CD4-positive, alpha-beta T cell treated with Interleukin-17A for 4 hours (primary cell): ENCODE data around the gene CDKAL1.
"Not testable (repeated sequence)": the region's sequence is repeated elsewhere in the genome, so short reads cannot be mapped to it uniquely, and the experiment has no call there.

ENCODE experiments used
- DNase-seq: peaks from one replicate; pipeline ENCODE4 v3.0.0-alpha.2; 2020; ENCODE audit warnings: mixed read lengths

Gene CDKAL1

GRCh38 chr6:20712011-20712410 lies 177.8 kb downstream of the CDKAL1 start:
- no peak for DNase-seq

- DNase-seq: no peak
Measured at GRCh38 chr6:20715135-20715806, 181.0 kb downstream of the CDKAL1 start.

- DNase-seq: no peak
Measured at GRCh38 chr6:20716865-20717264, 182.6 kb downstream of the CDKAL1 start.

GRCh38 chr6:20717743-20718142 lies 183.5 kb downstream of the CDKAL1 start:
- DNase-seq: no peak

- no peak for DNase-seq
Measured at GRCh38 chr6:20718705-20719653, 184.7 kb downstream of the CDKAL1 start.

GRCh38 chr6:20719980-20720379 lies 185.7 kb downstream of the CDKAL1 start:
- DNase-seq: no peak

GRCh38 chr6:20721121-20721520 lies 186.9 kb downstream of the CDKAL1 start:
- DNase-seq: not testable (repeated sequence)

- DNase-seq: no peak
Measured at GRCh38 chr6:20722455-20722854, 188.2 kb downstream of the CDKAL1 start.

- DNase-seq: no peak
Measured at GRCh38 chr6:20723236-20723635, 189.0 kb downstream of the CDKAL1 start.

GRCh38 chr6:20724443-20725190 lies 190.4 kb downstream of the CDKAL1 start:
- no peak for DNase-seq

- DNase-seq: not testable (repeated sequence)
Measured at GRCh38 chr6:20725235-20725634, 191.0 kb downstream of the CDKAL1 start.

- DNase-seq: no peak
Measured at GRCh38 chr6:20729086-20729485, 194.8 kb downstream of the CDKAL1 start.

- DNase-seq: not testable (repeated sequence)
Measured at GRCh38 chr6:20732362-20732761, 198.1 kb downstream of the CDKAL1 start.

- DNase-seq: no peak
Measured at GRCh38 chr6:20732896-20733295, 198.6 kb downstream of the CDKAL1 start.

GRCh38 chr6:20737912-20738311 lies 203.7 kb downstream of the CDKAL1 start:
- no peak for DNase-seq

GRCh38 chr6:20740088-20740487 lies 205.8 kb downstream of the CDKAL1 start:
- no peak for DNase-seq

GRCh38 chr6:20740727-20741126 lies 206.5 kb downstream of the CDKAL1 start:
- no peak for DNase-seq

- DNase-seq: no peak
Measured at GRCh38 chr6:20741490-20741889, 207.2 kb downstream of the CDKAL1 start.

GRCh38 chr6:20744911-20745557 lies 210.8 kb downstream of the CDKAL1 start:
- DNase-seq: no peak

- DNase-seq: no peak
Measured at GRCh38 chr6:20746024-20746423, 211.8 kb downstream of the CDKAL1 start.

GRCh38 chr6:20746805-20747558 lies 212.7 kb downstream of the CDKAL1 start:
- DNase-seq: no peak

- no peak for DNase-seq
Measured at GRCh38 chr6:20747991-20748390, 213.7 kb downstream of the CDKAL1 start.
